Thoracic aorta (tissue), 2 donors: ENCODE measurements around the gene NPDC1. TPM values are rescaled to one million over a fixed set of nuclear protein-coding genes. Genes with fewer than 3 reads are reported as not detected.
A peak's percentile ranks its signal among the peaks of the same experiment; 100 is the strongest.

Experiments
- ATAC-seq: fragments of 150-250 bp; one replicate; pipeline ENCODE4 v1.8.0; 2017; ENCODE audit warnings: low read depth; ENCODE audit not compliant: insufficient number of reproducible peaks, low FRiP score
- DNase-seq: peaks from one replicate; pipeline ENCODE4 v3.0.0-alpha.2; 2020; ENCODE audit warnings: low spot score
- H3K27ac ChIP-seq, 2 donors: fragments of 200-600 bp; sonication (generic); 1 replicate in 1 of 2; 2 replicates in 1 of 2; pipeline ENCODE4 v1.5.1; 2016; ENCODE audit warnings: mild to moderate bottlenecking in 2 of 2, moderate library complexity in 2 of 2
- H3K27me3 ChIP-seq: fragments of 200-600 bp; sonication (generic); replicated peaks from 2 replicates; pipeline ENCODE4 v1.6.0; 2016; ENCODE audit warnings: mild to moderate bottlenecking; ENCODE audit not compliant: insufficient read depth
- H3K36me3 ChIP-seq: fragments of 200-600 bp; sonication (generic); one replicate; pipeline ENCODE4 v1.5.1; 2016
- H3K4me1 ChIP-seq, 2 donors: fragments of 200-600 bp; sonication (generic); 1 replicate in 1 of 2; 2 replicates in 1 of 2; pipeline versions ENCODE4 v1.5.1 to v1.6.0; 2016; ENCODE audit warnings: low read depth in 2 of 2, mild to moderate bottlenecking in 1 of 2; ENCODE audit not compliant: control insufficient read depth in 1 of 2
- H3K4me3 ChIP-seq: fragments of 200-600 bp; sonication (generic); 2 replicates; pipeline ENCODE4 v1.5.1; 2016; ENCODE audit warnings: mild to moderate bottlenecking
- H3K9me3 ChIP-seq: fragments of 200-600 bp; sonication (generic); 2 replicates; pipeline ENCODE4 v1.5.1; 2016
- CTCF ChIP-seq: fragments of 200-600 bp; sonication (generic); IDR thresholded peaks from one replicate; pipeline ENCODE4 v1.5.1; 2019; ENCODE audit warnings: antibody characterized with exemption
- total RNA-seq, 2 donors: library from RNA; depleted of rRNA; stranded (reverse); fragments of >200 nt; gene quantifications; one replicate each; pipeline versions ENCODE4 v1.1.0 to v1.2.3, GENCODE V29; 2016

The NPDC1 gene
- total RNA-seq, 2 donors from 2014 or later = 71.5 to 95.8 TPM

GRCh38 chr9:137052293-137052692 lies 6.3 kb upstream of the NPDC1 start:
- no peak for TF ChIP-seq CTCF

GRCh38 chr9:137051145-137051724 lies 5.3 kb upstream of the NPDC1 start:
- ATAC-seq (no peak), DNase-seq (no peak)
- Histone ChIP-seq H3K36me3 (no peaks in the 10 kb centered on the region), H3K9me3 (no peaks in the 10 kb centered on the region), H3K27me3 (peaks cover 22% of the 10 kb centered on the region), H3K27ac (no peak overlapping the region), H3K4me3 (no peak overlapping the region), H3K4me1 (peaks cover 8 to 25% of the 10 kb centered on the region in 2 donors)
- TF ChIP-seq CTCF = no peak

More at GRCh38 chr9:137052293-137052692, 6.3 kb upstream of the NPDC1 start:
- H3K27me3 ChIP-seq = peaks cover 22% of the 10 kb centered on the region
- H3K4me1 ChIP-seq = peaks cover 7 to 23% of the 10 kb centered on the region in 2 donors
- no peak for DNase-seq
- H3K4me3 ChIP-seq = no peak overlapping the region
- no peaks in the 10 kb centered on the region for H3K36me3 ChIP-seq
- H3K9me3 ChIP-seq = no peaks in the 10 kb centered on the region
- no peak for ATAC-seq
- no peak overlapping the region for H3K27ac ChIP-seq

GRCh38 chr9:137050570-137050969 lies 4.6 kb upstream of the NPDC1 start:
- Histone ChIP-seq H3K4me1 (peaks cover 10 to 24% of the 10 kb centered on the region in 2 donors), H3K4me3 (no peak overlapping the region), H3K27me3 (peaks cover 22% of the 10 kb centered on the region), H3K27ac (no peak overlapping the region), H3K9me3 (no peaks in the 10 kb centered on the region), H3K36me3 (no peaks in the 10 kb centered on the region)
- ATAC-seq (no peak), DNase-seq (no peak)
- TF ChIP-seq CTCF = no peak

- H3K27me3 ChIP-seq = peaks cover 22% of the 10 kb centered on the region
- H3K4me1 ChIP-seq = peaks cover 16 to 23% of the 10 kb centered on the region in 2 donors
- no peak for DNase-seq
Measured at GRCh38 chr9:137049544-137050449, 3.8 kb upstream of the NPDC1 start.

More at GRCh38 chr9:137049544-137050449, 3.8 kb upstream of the NPDC1 start:
- H3K27ac ChIP-seq = no peak overlapping the region
- TF ChIP-seq CTCF = peak; percentile 8
- no peak overlapping the region for H3K4me3 ChIP-seq
- no peaks in the 10 kb centered on the region for H3K36me3 ChIP-seq
- H3K9me3 ChIP-seq = no peaks in the 10 kb centered on the region
- no peak for ATAC-seq
